ENCODE measurements around the gene PLXNB1. TPM values are rescaled to one million over a fixed set of nuclear protein-coding genes. Genes with fewer than 3 reads are reported as not detected.

The PLXNB1 gene
- total and polyA plus RNA-seq, 2 of the 13 experiments (the other 11 are each of a cell fraction or from before 2014, with no cell fraction given), result 86.0 to 143 TPM

DNA sequence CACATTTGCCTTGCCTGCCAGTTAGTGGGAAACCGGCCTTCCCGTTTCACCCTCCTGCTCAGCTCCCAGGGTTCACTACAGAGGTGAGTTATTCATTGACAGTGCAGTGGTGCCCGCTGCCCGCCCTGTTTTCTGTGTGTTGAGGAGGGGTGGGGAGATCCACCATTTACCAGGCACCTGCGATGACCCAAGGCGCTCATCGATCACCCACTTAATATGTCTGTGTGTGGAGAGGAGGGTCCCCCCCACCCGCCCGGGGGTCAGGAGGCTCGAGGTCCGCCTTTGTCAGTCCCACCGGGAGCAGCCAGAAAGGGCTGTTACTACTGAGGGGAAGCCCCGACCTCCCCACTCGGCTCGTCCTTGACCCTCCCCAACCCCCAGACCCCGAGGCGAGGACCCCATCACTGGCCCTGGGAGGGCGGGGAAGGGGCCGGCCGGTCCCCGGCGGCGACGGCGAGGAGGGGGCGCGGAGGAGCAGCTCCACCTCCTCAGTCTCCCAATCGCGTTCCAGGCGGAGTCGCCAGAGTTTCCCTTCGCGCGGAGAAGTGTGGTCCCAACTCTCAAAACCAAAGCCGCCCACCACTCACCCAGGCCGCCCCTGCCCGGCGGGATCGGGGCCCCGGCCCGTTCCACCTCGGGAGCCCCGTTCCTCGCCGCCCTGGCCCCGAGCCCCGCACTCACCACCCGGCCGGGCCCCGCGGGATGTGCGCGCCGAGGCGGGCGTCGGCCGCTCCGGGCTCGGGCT lies 1.1 kb downstream of the PLXNB1 start:
- Histone ChIP-seq H3K9ac (ENCODE audit: insufficient read depth, low read depth, low read length) (peak overlapping the region; percentile 96), H3K27me3 (ENCODE audit: control insufficient read depth in 1 of 2, insufficient read depth in 2 of 2, low read length in 2 of 2) (no peaks in the 10 kb centered on the region)
- TF ChIP-seq TCF7L2 (IDR thresholded peaks at IDR 0.05; ENCODE audit: low read depth, low read length) (no peak), JDP2 (CRISPR knock-in tag; IDR thresholded peaks at IDR 0.05; ENCODE audit: borderline replicate concordance) (peak; percentile 53; the same call in 1 of the 2 replicates), RARA (CRISPR knock-in tag; IDR thresholded peaks at IDR 0.05) (peak; percentile 84), BRF2 (CRISPR knock-in tag; IDR thresholded peaks at IDR 0.05) (0 out of 2 replicates have a peak, but pooled peaks have one; percentile 11), HNF4G (IDR thresholded peaks at IDR 0.05; ENCODE audit: borderline replicate concordance, low read depth, low read length) (no peak), HNF4G (CRISPR knock-in tag; IDR thresholded peaks at IDR 0.05; ENCODE audit: borderline replicate concordance, low read depth) (no peak; the same call in 1 of the 2 replicates), KLF15 (CRISPR knock-in tag; IDR thresholded peaks at IDR 0.05; ENCODE audit: borderline replicate concordance) (no peak), HNF1A (IDR thresholded peaks at IDR 0.05; ENCODE audit: low read depth) (peak; percentile 86), HNF1A (CRISPR knock-in tag; IDR thresholded peaks at IDR 0.05; ENCODE audit: borderline replicate concordance) (peak; percentile 92), ZNF362 (CRISPR knock-in tag; IDR thresholded peaks at IDR 0.05; ENCODE audit: borderline replicate concordance) (no peak), ZNF557 (CRISPR knock-in tag; IDR thresholded peaks at IDR 0.05) (no peak), PITX1 (CRISPR knock-in tag; IDR thresholded peaks at IDR 0.05) (peak; percentile 78; the same call in 1 of the 2 replicates), SOX6 (IDR thresholded peaks at IDR 0.05) (no peak), SOX6 (CRISPR knock-in tag; IDR thresholded peaks at IDR 0.05) (peak; percentile 59; the same call in 1 of the 2 replicates)
- TF ChIP-seq, protein P1, sequence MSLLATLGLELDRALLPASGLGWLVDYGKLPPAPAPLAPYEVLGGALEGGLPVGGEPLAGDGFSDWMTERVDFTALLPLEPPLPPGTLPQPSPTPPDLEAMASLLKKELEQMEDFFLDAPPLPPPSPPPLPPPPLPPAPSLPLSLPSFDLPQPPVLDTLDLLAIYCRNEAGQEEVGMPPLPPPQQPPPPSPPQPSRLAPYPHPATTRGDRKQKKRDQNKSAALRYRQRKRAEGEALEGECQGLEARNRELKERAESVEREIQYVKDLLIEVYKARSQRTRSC (CRISPR knock-in tag; IDR thresholded peaks at IDR 0.05; ENCODE audit: low read depth), result no peak

More for the DNA sequence above, 1.1 kb downstream of the PLXNB1 start:
- intact Hi-C loops (cut with micrococcal nuclease; ENCODE audit: unreplicated experiment) (loop anchor here (1.0 kb wide), 1 partner anchor 12 kb away; the partner anchor contains the start of genes CCDC51 and TMA7), in situ Hi-C loops (cut with HindIII; ENCODE audit: extremely low pct_ligation_motif_present, low pct_unique_long_range_greater_than_20kb) (no loop called here)
- no peaks in the 10 kb centered on the region for H3K9me3 ChIP-seq (ENCODE audit: low read length)
- H3K36me3 ChIP-seq (replicated peaks in 1 of 2; ENCODE audit: control insufficient read depth in 1 of 2, insufficient read depth in 2 of 2, low read length in 2 of 2), result peaks cover 12 to 20% of the 10 kb centered on the region in 2 experiments
- peaks cover 46% of the 10 kb centered on the region for H4K20me1 ChIP-seq (ENCODE audit: insufficient read depth, low read length)
- no peak overlapping the region for H2AFZ ChIP-seq (ENCODE audit: low read length)
- ATAC-seq (peak; percentile 66), DNase-seq (ENCODE audit: low spot score) (peak; percentile 90), FAIRE-seq (peak; percentile 93)
- H3K27ac ChIP-seq (ENCODE audit: extremely low read length, insufficient read depth, low read length), result peak overlapping the region; percentile 99
- H3K4me3 ChIP-seq (replicated peaks in 1 of 3; ENCODE audit: insufficient read depth in 1 of 3, low read depth in 2 of 3, low read length in 3 of 3), result peak overlapping the region; percentile 79 to 93 (median 86)
- ChIA-PET POLR2A (interaction anchor here (0.5 to 9.0 kb wide), 13 partner anchors 9 to 193 kb away, joined by 3 to 130 read pairs (median 7); partner anchors contain the start of genes ATRIP, CCDC51, PFKFB4 and TMA7), CTCF (ENCODE audit: low intra/inter-chr PET ratio, low total read pairs) (no interaction called here)
- peaks cover 83% of the 10 kb centered on the region for H3K4me1 ChIP-seq (ENCODE audit: insufficient read depth, low read length)
- WGBS (ENCODE audit: low lambda C conversion rate), result no CpG with 5 or more reads among the region's 60 CpGs
- H3K79me2 ChIP-seq (ENCODE audit: insufficient read depth, low read length), result peaks cover 54% of the 10 kb centered on the region
- no TSS peak for BruUV-seq (replicated peaks)
- peak overlapping the region; percentile 100 for H3K4me2 ChIP-seq (ENCODE audit: low read depth, low read length)

Measured in HepG2 (cell line).